ENCODE data around the gene ZNF436. TPM values are rescaled to one million over a fixed set of nuclear protein-coding genes. Genes with fewer than 3 reads are reported as not detected.

ZNF436 gene
- total and polyA plus RNA-seq, 2 of the 13 experiments (the other 11 are each of a cell fraction or from before 2014, with no cell fraction given), result 4.3 to 9.9 TPM

DNA sequence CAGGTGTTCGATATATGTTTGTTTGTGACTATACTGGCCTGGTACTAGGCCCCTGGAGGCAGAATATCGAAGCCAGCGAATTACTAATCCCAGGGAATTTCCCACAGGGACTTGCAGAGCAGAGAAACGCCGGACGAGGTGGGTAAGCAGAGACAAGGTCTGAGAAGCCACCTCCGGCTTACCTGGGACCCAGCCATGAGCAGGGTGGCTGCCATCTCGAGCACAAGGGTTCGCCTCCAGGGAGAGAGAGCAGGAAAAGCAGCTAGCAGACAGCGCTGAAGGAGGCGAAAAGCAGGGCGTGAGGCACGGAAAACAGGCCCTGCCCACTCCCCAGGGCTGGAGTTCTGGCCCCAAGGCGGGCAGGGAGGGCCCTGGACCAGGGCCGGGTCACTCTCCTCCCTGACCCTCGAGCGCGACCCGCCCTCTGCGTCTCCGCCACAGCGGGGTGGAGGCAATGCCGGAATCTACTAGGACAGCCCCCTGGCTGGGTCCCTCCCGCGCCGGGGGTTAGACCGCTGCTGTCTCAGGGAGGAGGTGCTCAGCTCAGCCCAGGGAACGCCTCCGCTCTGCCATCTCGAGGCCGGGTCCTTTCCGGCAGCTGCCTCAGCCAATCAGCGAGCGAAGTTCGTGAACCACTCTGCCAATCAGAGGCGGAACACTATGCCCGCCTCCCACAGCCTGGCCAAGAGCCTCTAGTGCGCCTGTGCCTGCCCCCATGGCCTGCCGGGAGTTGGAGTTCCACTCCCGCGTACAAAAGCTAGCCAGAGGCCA lies 1.7 kb downstream of the ZNF436 start (continued):
- TF ChIP-seq, protein P1, sequence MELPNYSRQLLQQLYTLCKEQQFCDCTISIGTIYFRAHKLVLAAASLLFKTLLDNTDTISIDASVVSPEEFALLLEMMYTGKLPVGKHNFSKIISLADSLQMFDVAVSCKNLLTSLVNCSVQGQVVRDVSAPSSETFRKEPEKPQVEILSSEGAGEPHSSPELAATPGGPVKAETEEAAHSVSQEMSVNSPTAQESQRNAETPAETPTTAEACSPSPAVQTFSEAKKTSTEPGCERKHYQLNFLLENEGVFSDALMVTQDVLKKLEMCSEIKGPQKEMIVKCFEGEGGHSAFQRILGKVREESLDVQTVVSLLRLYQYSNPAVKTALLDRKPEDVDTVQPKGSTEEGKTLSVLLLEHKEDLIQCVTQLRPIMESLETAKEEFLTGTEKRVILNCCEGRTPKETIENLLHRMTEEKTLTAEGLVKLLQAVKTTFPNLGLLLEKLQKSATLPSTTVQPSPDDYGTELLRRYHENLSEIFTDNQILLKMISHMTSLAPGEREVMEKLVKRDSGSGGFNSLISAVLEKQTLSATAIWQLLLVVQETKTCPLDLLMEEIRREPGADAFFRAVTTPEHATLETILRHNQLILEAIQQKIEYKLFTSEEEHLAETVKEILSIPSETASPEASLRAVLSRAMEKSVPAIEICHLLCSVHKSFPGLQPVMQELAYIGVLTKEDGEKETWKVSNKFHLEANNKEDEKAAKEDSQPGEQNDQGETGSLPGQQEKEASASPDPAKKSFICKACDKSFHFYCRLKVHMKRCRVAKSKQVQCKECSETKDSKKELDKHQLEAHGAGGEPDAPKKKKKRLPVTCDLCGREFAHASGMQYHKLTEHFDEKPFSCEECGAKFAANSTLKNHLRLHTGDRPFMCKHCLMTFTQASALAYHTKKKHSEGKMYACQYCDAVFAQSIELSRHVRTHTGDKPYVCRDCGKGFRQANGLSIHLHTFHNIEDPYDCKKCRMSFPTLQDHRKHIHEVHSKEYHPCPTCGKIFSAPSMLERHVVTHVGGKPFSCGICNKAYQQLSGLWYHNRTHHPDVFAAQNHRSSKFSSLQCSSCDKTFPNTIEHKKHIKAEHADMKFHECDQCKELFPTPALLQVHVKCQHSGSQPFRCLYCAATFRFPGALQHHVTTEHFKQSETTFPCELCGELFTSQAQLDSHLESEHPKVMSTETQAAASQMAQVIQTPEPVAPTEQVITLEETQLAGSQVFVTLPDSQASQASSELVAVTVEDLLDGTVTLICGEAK (IDR thresholded peaks at IDR 0.05), result no peak
- TF ChIP-seq, protein P1 (CRISPR knock-in tag; IDR thresholded peaks at IDR 0.05), result no peak
- no peak for TF ChIP-seq ZBTB1 (CRISPR knock-in tag; IDR thresholded peaks at IDR 0.05; ENCODE audit: borderline replicate concordance)
- TF ChIP-seq, protein P2, sequence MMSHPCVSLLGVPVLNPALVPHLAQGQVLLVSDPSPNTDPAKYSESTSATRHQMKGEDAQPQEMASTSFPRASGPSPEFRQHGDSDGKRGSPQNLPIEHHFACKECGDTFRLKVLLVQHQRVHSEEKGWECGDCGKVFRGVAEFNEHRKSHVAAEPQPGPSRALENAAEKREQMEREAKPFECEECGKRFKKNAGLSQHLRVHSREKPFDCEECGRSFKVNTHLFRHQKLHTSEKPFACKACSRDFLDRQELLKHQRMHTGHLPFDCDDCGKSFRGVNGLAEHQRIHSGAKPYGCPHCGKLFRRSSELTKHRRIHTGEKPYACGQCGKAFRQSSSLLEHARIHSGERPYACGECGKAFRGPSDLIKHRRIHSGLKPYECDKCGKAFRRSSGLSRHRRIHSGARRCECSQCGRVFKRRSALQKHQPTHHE (CRISPR knock-in tag; IDR thresholded peaks at IDR 0.05; ENCODE audit: borderline replicate concordance), result no peak; the same call in 1 of the 2 replicates

Measured in HepG2 (cell line).